Measurements from ENCODE around the gene IL26.

Gene IL26

GRCh38 chr12:68225576-68226476 lies at the start of gene IL26:
Gene IL26 (minus strand): TSS chr12:68225810. CDS start chr12:68225756, 54 bp downstream.
- no peak for DNase-seq (ENCODE audit: low read depth in 2 of 2)

DNA sequence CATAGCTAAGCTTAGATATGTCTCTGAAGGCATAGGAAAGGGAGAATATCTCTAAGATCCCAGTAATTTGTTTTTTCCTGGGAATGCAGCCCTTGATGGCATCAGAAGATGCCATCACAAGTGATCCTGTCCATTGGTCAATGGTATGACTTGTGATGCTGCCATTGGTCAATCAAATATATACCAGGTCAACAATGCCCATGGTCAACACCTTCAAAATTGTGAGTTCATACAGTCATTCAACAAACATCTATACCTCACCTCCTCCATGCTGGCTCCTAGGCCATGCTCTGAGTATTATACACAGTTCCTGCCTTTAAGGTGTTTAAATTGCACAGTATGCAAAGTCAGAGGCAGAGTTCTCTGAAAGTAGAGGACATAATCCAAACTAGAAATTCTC lies 47.1 kb upstream of the IL26 start:
- no peak for DNase-seq (ENCODE audit: low read depth in 2 of 2)

- no peak for DNase-seq (ENCODE audit: low read depth in 2 of 2)
Measured at GRCh38 chr12:68271346-68271745, 45.7 kb upstream of the IL26 start.

DNA sequence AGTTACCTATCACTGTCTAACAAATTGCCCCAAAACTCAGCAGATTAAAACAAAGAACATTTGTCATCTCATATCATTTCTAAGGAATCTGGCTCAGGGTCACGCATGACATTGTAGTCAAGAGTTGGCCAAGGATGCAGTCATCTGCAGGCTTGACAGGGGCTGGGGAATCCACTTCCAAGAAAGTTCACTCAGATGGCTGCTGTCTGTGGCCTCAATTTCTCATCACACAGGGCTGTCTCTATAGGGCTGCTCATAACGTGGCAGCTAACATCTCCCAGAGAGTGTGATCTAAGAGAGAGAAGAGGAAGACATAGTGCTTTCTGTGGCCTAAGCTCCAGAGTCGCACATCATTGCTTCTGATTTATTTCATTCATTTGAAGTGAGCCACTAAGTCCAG lies 44.7 kb upstream of the IL26 start:
- DNase-seq (ENCODE audit: low read depth in 2 of 2) = no peak

- no peak for DNase-seq (ENCODE audit: low read depth in 2 of 2)
Measured at GRCh38 chr12:68269779-68270178, 44.2 kb upstream of the IL26 start.

DNA sequence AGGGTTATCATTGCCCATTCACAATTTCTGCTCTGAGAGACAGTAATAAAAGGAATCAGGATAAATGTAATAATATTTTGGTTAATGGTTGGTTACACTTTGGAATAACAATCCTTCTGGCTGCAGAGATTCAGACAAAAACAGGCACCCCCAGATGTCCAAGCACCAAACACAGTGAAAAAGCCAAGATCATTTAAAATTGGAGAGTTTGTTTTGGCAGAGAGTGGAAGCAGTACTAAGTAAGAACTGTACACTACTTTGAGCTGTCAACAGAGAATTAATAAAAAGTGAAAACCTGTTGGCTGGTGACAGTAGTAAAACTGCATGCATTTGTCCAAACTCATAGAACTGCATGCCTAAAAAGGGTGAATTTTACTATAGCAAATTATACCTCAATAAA lies 43.4 kb upstream of the IL26 start:
- DNase-seq (ENCODE audit: low read depth in 2 of 2) = no peak

GRCh38 chr12:68267892-68268396 lies 42.3 kb upstream of the IL26 start:
- DNase-seq (ENCODE audit: low read depth in 2 of 2) = no peak

- no peak for DNase-seq (ENCODE audit: low read depth in 2 of 2)
Measured at GRCh38 chr12:68264857-68265256, 39.2 kb upstream of the IL26 start.

GRCh38 chr12:68264158-68264855 lies 38.7 kb upstream of the IL26 start:
- no peak for DNase-seq (ENCODE audit: low read depth in 2 of 2)

DNA sequence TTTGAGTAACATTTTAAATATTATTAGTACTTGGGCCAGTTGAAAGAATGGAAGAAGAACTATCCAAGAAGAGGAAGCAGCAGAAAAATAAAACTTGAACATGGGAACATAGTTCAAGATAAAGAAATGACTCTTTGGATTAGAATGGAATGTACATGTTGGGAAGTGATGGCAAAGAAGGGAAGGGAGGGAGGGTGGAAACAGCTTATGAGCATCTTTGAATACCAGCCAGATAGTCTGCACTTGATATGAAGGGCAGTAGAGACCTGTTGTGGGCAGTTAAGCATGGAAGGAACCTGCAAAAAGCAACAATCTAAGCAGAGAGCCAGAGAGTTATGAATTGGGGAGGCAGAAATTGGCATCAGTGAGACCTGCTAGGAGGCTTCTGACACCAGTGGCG lies 37.8 kb upstream of the IL26 start:
- DNase-seq (ENCODE audit: low read depth in 2 of 2) = no peak

DNA sequence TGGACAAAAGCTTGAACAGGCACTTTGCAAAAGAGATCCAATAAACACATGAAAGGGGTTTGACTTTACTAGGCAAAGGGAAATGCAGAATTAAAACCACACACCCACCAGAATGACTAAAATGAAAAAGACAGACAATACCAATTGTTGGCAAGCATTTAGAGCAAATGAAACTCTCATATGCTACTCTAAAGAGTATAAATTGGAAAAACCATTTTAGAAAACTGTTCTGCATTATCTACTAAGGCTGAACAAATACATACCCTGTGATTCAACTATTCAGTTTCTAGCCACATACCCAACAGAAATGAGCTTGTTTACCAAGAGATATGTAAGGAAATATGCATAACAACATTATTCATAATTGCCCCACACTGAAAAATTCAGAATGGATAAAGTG lies 36.3 kb upstream of the IL26 start:
- DNase-seq (ENCODE audit: low read depth in 2 of 2) = no peak

DNA sequence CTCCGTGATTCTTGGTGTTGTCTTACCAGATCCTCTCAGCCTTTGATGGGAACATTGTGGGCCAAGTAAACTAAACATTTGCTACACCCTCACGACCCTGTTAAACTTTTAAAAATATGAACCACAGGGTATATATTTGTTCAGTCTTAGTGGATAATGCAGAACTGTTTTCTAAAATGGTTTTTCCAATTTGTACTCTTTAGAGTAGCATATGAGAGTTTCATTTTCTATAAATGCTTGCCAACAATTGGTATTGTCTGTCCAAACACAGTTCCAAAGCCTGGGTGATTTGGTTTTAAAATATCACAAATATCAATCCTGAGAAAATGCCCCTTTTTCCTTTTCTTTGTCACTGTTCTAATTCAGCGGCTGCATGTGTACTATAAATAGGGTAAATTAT lies 34.5 kb upstream of the IL26 start:
- no peak for DNase-seq (ENCODE audit: low read depth in 2 of 2)

- DNase-seq (ENCODE audit: low read depth in 2 of 2) = no peak
Measured at GRCh38 chr12:68259318-68259940, 33.8 kb upstream of the IL26 start.

- no peak for DNase-seq (ENCODE audit: low read depth in 2 of 2)
Measured at GRCh38 chr12:68253504-68253903, 27.9 kb upstream of the IL26 start, which contains the start of gene IL22. Gene IL22 (minus strand): TSS chr12:68253604. CDS start chr12:68253448, 156 bp downstream.

- DNase-seq (ENCODE audit: low read depth in 2 of 2) = no peak
Measured at GRCh38 chr12:68252077-68252476, 26.5 kb upstream of the IL26 start.

DNA sequence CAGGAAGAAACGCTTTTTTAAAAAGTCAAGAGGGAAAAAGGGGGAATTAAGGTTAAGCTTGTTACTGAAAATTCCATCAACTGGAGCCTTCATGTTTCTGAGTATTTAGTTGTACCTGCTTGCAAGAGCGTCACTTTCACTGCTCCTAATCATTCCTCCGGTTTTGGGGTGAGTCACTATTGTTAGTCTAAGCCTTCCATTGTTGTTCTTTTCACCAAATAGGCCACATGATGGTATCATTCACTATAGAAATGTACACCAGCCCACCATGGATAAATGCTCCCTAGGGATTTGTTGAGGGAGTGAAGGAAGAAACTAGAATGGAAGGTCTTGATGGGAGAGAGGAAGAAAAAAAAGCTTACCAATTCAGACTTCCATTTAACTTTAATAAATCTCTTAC lies 24.8 kb upstream of the IL26 start:
- DNase-seq (ENCODE audit: low read depth in 2 of 2) = no peak

- no peak for DNase-seq (ENCODE audit: low read depth in 2 of 2)
Measured at GRCh38 chr12:68247785-68248184, 22.2 kb upstream of the IL26 start.

DNA sequence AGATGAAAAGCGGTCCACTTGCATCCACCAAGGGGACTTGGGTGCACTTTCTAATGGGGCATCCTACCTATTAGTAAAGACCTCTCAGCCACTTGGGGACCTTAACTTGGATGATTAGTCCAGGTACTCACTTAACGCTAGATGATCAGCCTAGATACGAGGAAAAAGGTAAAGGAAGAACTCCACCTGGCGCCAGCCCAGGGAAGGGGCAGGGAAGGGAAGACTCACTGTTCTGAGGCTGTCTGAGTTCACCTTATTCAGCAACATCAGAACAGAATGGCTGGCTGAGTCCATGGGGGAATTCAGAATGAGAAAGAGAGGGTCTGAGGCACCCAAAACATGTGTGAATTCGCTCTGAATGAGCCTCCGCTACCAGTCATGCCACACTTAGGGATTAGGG lies 20.7 kb upstream of the IL26 start:
- DNase-seq (ENCODE audit: low read depth in 2 of 2) = no peak

DNA sequence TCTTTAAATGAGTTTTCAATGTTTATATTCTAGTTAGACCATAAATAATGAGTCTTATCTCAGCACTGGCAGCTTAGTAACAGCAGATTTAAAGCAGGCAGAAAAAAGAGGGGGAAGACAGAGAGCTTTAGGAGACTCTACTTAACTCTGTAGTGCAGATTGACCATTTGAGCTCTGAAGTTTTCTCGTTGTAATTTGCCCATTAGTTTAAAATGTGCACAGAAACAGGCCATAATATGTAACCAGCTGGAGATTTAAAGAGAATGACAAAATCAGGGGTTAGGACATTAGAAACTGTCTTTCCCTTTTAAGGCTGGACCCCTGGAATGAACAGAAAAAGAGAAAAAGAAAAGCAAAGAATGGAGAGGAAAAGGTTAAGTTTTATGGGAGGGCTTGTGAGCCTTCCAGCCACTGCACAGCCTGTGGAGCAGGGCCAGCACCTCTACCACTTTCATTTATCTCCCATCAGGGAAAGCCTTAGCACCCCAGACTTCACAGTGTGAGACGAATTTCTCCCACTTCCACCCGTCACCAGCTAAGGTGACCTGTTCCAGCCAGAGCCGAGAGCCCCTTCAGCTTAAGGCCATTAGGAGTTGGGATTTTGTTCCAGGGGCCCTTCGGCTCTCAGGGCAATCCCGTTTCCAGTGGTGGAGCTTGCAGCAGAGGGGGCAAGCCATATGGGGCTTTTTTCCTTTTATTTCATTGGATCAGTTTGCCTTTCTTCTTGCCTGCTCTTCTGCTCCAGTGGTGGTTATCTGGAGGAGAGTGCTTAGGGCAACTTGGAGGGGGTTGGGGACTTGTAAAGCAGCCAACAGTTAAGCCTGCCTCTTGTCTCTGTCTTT lies 19.8 kb upstream of the IL26 start:
- DNase-seq (ENCODE audit: low read depth in 2 of 2) = no peak

GRCh38 chr12:68242777-68243176 lies 17.2 kb upstream of the IL26 start:
- no peak for DNase-seq (ENCODE audit: low read depth in 2 of 2)

- DNase-seq (ENCODE audit: low read depth in 2 of 2) = no peak
Measured at GRCh38 chr12:68240975-68241374, 15.4 kb upstream of the IL26 start.

Data from stimulated activated CD8-positive, alpha-beta memory T cell treated with anti-CD3 and anti-CD28 coated beads, Interleukin-7, amount 100 ng/mL, for 1 hour (primary cell).